ENCODE data around the gene C1QTNF5. TPM values are rescaled to one million over a fixed set of nuclear protein-coding genes. Genes with fewer than 3 reads are reported as not detected.
A peak's percentile ranks its signal among the peaks of the same experiment; 100 is the strongest.

The C1QTNF5 gene, protein sequence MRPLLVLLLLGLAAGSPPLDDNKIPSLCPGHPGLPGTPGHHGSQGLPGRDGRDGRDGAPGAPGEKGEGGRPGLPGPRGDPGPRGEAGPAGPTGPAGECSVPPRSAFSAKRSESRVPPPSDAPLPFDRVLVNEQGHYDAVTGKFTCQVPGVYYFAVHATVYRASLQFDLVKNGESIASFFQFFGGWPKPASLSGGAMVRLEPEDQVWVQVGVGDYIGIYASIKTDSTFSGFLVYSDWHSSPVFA
- total RNA-seq (12.5 and 13.7 TPM in 2 replicates), polyA plus RNA-seq (18.0 and 23.6 TPM in 2 replicates)

DNA sequence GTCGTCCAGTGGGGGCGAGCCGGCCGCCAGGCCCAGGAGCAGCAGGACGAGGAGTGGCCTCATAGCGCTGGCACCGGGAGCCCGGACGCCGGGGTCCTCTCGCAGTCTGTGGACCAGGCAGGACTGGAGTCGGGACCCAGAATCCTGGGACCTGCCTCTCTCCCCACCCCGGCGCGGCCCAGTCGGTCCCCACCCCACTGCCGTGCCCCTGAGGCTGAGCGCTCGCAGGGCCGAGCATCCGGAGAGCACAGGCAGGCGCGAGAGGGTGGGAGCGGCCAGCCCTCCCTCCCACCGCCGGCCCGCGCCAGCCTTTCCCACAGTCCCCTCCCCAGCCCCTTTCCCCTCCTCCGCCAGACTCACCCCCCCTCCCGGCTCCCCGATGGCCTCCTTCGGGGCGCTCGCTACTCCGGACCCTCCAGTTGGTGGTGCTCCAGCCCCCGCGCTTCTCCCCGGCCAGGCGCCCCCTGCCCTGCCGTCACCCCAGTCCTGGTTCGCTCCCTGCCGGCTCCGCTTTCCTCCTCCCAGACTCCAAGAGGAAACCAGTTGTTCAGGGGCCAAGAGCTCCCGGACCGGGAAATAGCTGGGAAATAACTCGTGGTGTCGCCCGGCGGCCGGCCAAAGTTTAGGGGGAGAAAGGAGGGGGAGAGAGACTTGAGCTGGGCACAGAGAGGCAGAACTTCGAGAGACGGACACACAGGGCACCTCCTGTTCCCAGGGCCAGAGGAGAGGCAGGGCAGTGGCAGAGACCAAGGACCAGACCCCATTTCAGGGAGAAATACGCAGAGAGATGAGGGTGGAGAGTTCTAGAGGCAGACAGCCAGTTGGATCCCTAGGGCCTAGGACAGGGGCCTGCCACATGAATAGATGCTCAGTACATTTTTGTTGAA, at the start of gene C1QTNF5:
C1QTNF5 (minus strand) TSS at position 549 of the 887 bp plus-strand sequence; CDS start at position 63, 486 bp downstream.
- no peaks in the 10 kb centered on the region for H3K9me2 ChIP-seq (replicated peaks; ENCODE audit: insufficient read depth)
- peak; percentile 78 for DNase-seq (ENCODE audit: low spot score)
- TF ChIP-seq EZH2phosphoT487 (IDR thresholded peaks at IDR 0.05; ENCODE audit: low read depth, severe bottlenecking, unreplicated experiment) (no peak), EZH2 (IDR thresholded peaks at IDR 0.05; ENCODE audit: borderline replicate concordance) (peak; percentile 36)
- H3K4me1 ChIP-seq (ENCODE audit: insufficient read depth), result peaks cover 22% of the 10 kb centered on the region
- H3K4me2 ChIP-seq, result peak within 1 kb of the TSS; percentile 96
- peak within 1 kb of the TSS; percentile 79 for H2AFZ ChIP-seq
- no peaks in the 10 kb centered on the region for H4K20me1 ChIP-seq (ENCODE audit: insufficient read depth, poor library complexity, severe bottlenecking)
- 11% methylated on average over 12 of the region's 53 CpGs for WGBS (ENCODE audit: low lambda C conversion rate, missing lambda C conversion rate)
- H3K79me2 ChIP-seq, result peaks cover 10% of the 10 kb centered on the region
- peak within 1 kb of the TSS; percentile 26 for H3K4me3 ChIP-seq
- H3K27ac ChIP-seq, result peak within 1 kb of the TSS; percentile 74
- H3K36me3 ChIP-seq (replicated peaks; ENCODE audit: insufficient read depth, low read depth), result no peaks in the 10 kb centered on the region
- H3K9me3 ChIP-seq (ENCODE audit: low read depth), result no peaks in the 10 kb centered on the region
- peaks cover 29% of the 10 kb centered on the region for H3K27me3 ChIP-seq

DNA sequence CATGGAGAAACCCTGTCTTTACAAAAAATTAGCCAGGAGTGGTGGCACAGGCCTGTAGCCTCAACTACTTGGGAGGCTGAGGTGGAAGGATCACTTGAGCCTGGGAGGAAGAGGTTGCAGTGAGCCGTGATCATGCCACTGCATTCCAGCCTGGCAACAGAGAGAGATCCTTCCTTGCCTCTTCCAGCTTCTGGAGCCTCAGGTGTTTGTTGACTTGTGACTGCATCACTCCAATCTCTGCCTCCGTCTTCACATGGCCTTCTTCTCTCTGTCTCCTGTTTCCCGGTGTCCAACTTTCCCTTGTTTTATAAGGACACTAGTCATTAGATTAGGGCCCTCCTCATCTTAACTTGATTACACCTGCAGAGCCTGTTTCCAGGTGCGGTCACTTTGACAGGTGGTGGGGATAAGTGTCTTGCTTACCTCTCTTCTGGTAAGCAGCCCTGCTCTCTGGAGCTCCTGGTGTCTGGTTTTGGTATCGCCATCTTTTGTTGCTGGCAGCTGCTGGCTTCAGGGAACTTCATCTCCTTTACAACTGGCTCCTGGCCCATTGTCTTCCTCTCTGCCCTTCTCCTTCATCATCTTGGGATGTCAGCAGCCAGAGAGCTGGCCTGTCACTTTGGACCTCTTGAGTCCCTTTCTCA, 49.0 kb upstream of the C1QTNF5 start:
- Histone ChIP-seq H3K27me3 (peaks cover under 1% of the 10 kb centered on the region), H3K4me1 (ENCODE audit: insufficient read depth) (no peaks in the 10 kb centered on the region), H3K4me2 (no peak overlapping the region), H3K4me3 (no peak overlapping the region), H3K9me3 (ENCODE audit: low read depth) (no peaks in the 10 kb centered on the region), H4K20me1 (ENCODE audit: insufficient read depth, poor library complexity, severe bottlenecking) (no peaks in the 10 kb centered on the region), H3K27ac (no peak overlapping the region), H3K9me2 (replicated peaks; ENCODE audit: insufficient read depth) (no peaks in the 10 kb centered on the region), H3K79me2 (no peaks in the 10 kb centered on the region), H3K36me3 (replicated peaks; ENCODE audit: insufficient read depth, low read depth) (no peaks in the 10 kb centered on the region), H2AFZ (no peak overlapping the region)
- TF ChIP-seq, protein P1, sequence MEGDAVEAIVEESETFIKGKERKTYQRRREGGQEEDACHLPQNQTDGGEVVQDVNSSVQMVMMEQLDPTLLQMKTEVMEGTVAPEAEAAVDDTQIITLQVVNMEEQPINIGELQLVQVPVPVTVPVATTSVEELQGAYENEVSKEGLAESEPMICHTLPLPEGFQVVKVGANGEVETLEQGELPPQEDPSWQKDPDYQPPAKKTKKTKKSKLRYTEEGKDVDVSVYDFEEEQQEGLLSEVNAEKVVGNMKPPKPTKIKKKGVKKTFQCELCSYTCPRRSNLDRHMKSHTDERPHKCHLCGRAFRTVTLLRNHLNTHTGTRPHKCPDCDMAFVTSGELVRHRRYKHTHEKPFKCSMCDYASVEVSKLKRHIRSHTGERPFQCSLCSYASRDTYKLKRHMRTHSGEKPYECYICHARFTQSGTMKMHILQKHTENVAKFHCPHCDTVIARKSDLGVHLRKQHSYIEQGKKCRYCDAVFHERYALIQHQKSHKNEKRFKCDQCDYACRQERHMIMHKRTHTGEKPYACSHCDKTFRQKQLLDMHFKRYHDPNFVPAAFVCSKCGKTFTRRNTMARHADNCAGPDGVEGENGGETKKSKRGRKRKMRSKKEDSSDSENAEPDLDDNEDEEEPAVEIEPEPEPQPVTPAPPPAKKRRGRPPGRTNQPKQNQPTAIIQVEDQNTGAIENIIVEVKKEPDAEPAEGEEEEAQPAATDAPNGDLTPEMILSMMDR (IDR thresholded peaks at IDR 0.05; ENCODE audit: poor library complexity), result peak; percentile 9
- TF ChIP-seq EZH2phosphoT487 (IDR thresholded peaks at IDR 0.05; ENCODE audit: low read depth, severe bottlenecking, unreplicated experiment), result no peak
- WGBS (ENCODE audit: low lambda C conversion rate, missing lambda C conversion rate), result 71% methylated on average over 5 of the region's 5 CpGs
- DNase-seq (ENCODE audit: low spot score), result no peak

DNA sequence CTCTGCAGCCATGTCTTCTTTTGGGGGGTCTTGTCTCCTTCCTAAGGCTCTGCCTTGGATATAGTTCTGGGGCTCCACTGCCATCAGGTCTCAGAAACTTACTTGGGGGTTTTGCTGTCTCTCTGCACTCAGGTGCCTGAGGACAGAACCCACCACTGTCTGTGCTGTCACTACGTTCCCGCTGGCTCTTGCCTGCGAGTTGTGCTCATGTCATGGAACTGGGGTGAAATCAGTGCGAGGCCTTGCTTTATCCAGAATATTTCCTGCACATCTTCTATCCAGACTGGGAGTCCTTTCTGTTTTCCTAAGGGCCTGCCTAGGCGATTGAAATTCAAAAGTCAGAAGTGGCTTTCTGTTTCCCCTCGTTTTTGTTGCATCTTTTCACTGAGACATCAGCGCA, 47.4 kb upstream of the C1QTNF5 start:
- no peaks in the 10 kb centered on the region for H4K20me1 ChIP-seq (ENCODE audit: insufficient read depth, poor library complexity, severe bottlenecking)
- WGBS (ENCODE audit: low lambda C conversion rate, missing lambda C conversion rate), result 88% methylated on average over 7 of the region's 7 CpGs
- H3K4me3 ChIP-seq, result no peak overlapping the region
- DNase-seq (ENCODE audit: low spot score), result no peak
- no peaks in the 10 kb centered on the region for H3K9me3 ChIP-seq (ENCODE audit: low read depth)
- H3K36me3 ChIP-seq (replicated peaks; ENCODE audit: insufficient read depth, low read depth), result no peaks in the 10 kb centered on the region
- no peaks in the 10 kb centered on the region for H3K4me1 ChIP-seq (ENCODE audit: insufficient read depth)
- H3K4me2 ChIP-seq, result no peak overlapping the region
- TF ChIP-seq, protein P1 (IDR thresholded peaks at IDR 0.05; ENCODE audit: poor library complexity), result no peak
- no peak for TF ChIP-seq EZH2 (IDR thresholded peaks at IDR 0.05; ENCODE audit: borderline replicate concordance)
- no peak for TF ChIP-seq EZH2phosphoT487 (IDR thresholded peaks at IDR 0.05; ENCODE audit: low read depth, severe bottlenecking, unreplicated experiment)
- no peak overlapping the region for H3K27ac ChIP-seq
- H3K79me2 ChIP-seq, result no peaks in the 10 kb centered on the region
- H3K27me3 ChIP-seq, result peaks cover 10% of the 10 kb centered on the region
- H2AFZ ChIP-seq, result no peak overlapping the region
- H3K9me2 ChIP-seq (replicated peaks; ENCODE audit: insufficient read depth), result no peaks in the 10 kb centered on the region

All from hepatocyte (in vitro differentiated cells).